ENCODE measurements around the gene TAGAP. TPM values are rescaled to one million over a fixed set of nuclear protein-coding genes. Genes with fewer than 3 reads are reported as not detected.

The TAGAP gene
- total RNA-seq, 1 donor from 2014 or later: 0.12 TPM

- no peak for DNase-seq (ENCODE audit: low read depth)
- no peak overlapping the region for H3K4me3 ChIP-seq (ENCODE audit: low read depth, low read length)
- TF ChIP-seq CTCF (conservative IDR thresholded peaks at IDR 0.05; ENCODE audit: low read depth, low read length): no peak
Observed at GRCh38 chr6:159071843-159072769, 27.3 kb upstream of the TAGAP start.

- H3K4me3 ChIP-seq (ENCODE audit: low read depth, low read length): no peak overlapping the region
- no peak for DNase-seq (ENCODE audit: low read depth)
- no peak for TF ChIP-seq CTCF (conservative IDR thresholded peaks at IDR 0.05; ENCODE audit: low read depth, low read length)
Observed at GRCh38 chr6:159068904-159069578, 24.2 kb upstream of the TAGAP start.

- no peak for DNase-seq (ENCODE audit: low read depth)
- H3K4me3 ChIP-seq (ENCODE audit: low read depth, low read length): no peak overlapping the region
- TF ChIP-seq CTCF (conservative IDR thresholded peaks at IDR 0.05; ENCODE audit: low read depth, low read length): no peak
Observed at GRCh38 chr6:159067334-159067733, 22.5 kb upstream of the TAGAP start.

GRCh38 chr6:159066483-159066882, 21.7 kb upstream of the TAGAP start:
- DNase-seq (ENCODE audit: low read depth): no peak

GRCh38 chr6:159065759-159066329, 21.1 kb upstream of the TAGAP start:
- no peak for TF ChIP-seq CTCF (conservative IDR thresholded peaks at IDR 0.05; ENCODE audit: low read depth, low read length)
- no peak overlapping the region for H3K4me3 ChIP-seq (ENCODE audit: low read depth, low read length)
- no peak for DNase-seq (ENCODE audit: low read depth)

More at GRCh38 chr6:159066483-159066882, 21.7 kb upstream of the TAGAP start:
- TF ChIP-seq CTCF (conservative IDR thresholded peaks at IDR 0.05; ENCODE audit: low read depth, low read length): no peak
- H3K4me3 ChIP-seq (ENCODE audit: low read depth, low read length): no peak overlapping the region

GRCh38 chr6:159065091-159065490, 20.3 kb upstream of the TAGAP start:
- no peak for TF ChIP-seq CTCF (conservative IDR thresholded peaks at IDR 0.05; ENCODE audit: low read depth, low read length)
- DNase-seq (ENCODE audit: low read depth): no peak

More at GRCh38 chr6:159065091-159065490, 20.3 kb upstream of the TAGAP start:
- H3K4me3 ChIP-seq (ENCODE audit: low read depth, low read length): no peak overlapping the region
